K562 (cell line): ENCODE measurements around the gene URGCP. TPM values are rescaled to one million over a fixed set of nuclear protein-coding genes. Genes with fewer than 3 reads are reported as not detected.

Experiments
- ATAC-seq: fragments of 200-7000 bp; cut with Tn5 transposase; 3 replicates; pipeline ENCODE4 v1.9.1; 2020; ENCODE audit warnings: moderate library complexity
- BruUV-seq: library from RNA; stranded (reverse); fragments of 400-500 nt; replicated peaks from 2 replicates; lab custom pipeline; 2021; lab: Mats Ljungman, UMichigan
- CTCF ChIA-PET: fragments of 300-600 bp; formaldehyde crosslinking; extraction: SDS; loops from one replicate; lab custom pipeline; 2021; ENCODE audit warnings: low intra/inter-chr PET ratio; lab: Yijun Ruan, JAX
- POLR2A ChIA-PET: fragments of 300-600, 350-650 bp; sonication (Branson Sonifier 250); formaldehyde crosslinking; extraction: SDS; loops from one replicate; lab custom pipeline; 2021; ENCODE audit warnings: antibody characterized with exemption, inconsistent platforms; lab: Yijun Ruan, JAX
- DNase-seq, 4 experiments: peaks; one replicate each; pipeline versions ENCODE4 v3.0.0 to v3.0.0-alpha.2; 2011 to 2018; ENCODE audit warnings: low spot score in 3 of 4, mixed read lengths in 3 of 4; ENCODE audit errors: extremely low read depth in 1 of 4
- FAIRE-seq: peaks from 2 replicates; lab custom pipeline; 2011; peaks lifted over from hg19 to GRCh38; lab: Jason Lieb, UNC
- H2AFZ ChIP-seq: 2 replicates; pipeline ENCODE4 v1.6.0; 2011; ENCODE audit warnings: low read depth, low read length, control low read depth, inconsistent platforms
- H3K27ac ChIP-seq: fragments of 200-600 bp; 3 replicates; pipeline ENCODE4 v1.8.0; 2011; ENCODE audit warnings: low read depth, mild to moderate bottlenecking, control low read depth, inconsistent platforms, low read length, moderate library complexity, mixed read lengths; ENCODE audit errors: extremely low read depth
- H3K27me3 ChIP-seq, 2 experiments: fragments of 300-600 bp in 1 of 2; 2 replicates in 1 of 2; 3 replicates in 1 of 2; pipeline versions ENCODE4 v1.6.0 to v1.8.0; 2011; ENCODE audit warnings: inconsistent platforms in 2 of 2, low read length in 2 of 2, mild to moderate bottlenecking in 1 of 2, mixed read lengths in 1 of 2, moderate library complexity in 1 of 2; ENCODE audit not compliant: control insufficient read depth in 2 of 2, insufficient read depth in 2 of 2
- H3K36me3 ChIP-seq: fragments of 300-600 bp; 3 replicates; pipeline ENCODE4 v1.8.0; 2011; ENCODE audit warnings: mild to moderate bottlenecking, low read length, inconsistent platforms; ENCODE audit not compliant: control insufficient read depth, insufficient read depth
- H3K4me1 ChIP-seq, 2 experiments: fragments of 200-600 bp in 1 of 2; replicated peaks in 1 of 2; 2 replicates in 1 of 2; 3 replicates in 1 of 2; pipeline versions ENCODE4 v1.5.1 to v1.8.0; 2011; ENCODE audit warnings: inconsistent platforms in 2 of 2, low read length in 2 of 2, mild to moderate bottlenecking in 1 of 2, mixed read lengths in 1 of 2, moderate library complexity in 1 of 2; ENCODE audit not compliant: control insufficient read depth in 2 of 2, insufficient read depth in 2 of 2
- H3K4me2 ChIP-seq: 2 replicates; pipeline ENCODE4 v1.6.1; 2011; ENCODE audit warnings: low read length, control low read depth, inconsistent platforms, mixed read lengths; ENCODE audit not compliant: insufficient read depth
- H3K4me3 ChIP-seq: fragments of 200-600 bp; sonication (generic), shearing (Covaris generic); 2 replicates; pipeline ENCODE4 v1.5.1; 2016; ENCODE audit warnings: control low read depth, inconsistent platforms
- H3K79me2 ChIP-seq: fragments of 200-600 bp; 3 replicates; pipeline ENCODE4 v1.8.0; 2011; ENCODE audit warnings: low read length, inconsistent platforms; ENCODE audit not compliant: control insufficient read depth, insufficient read depth
- H3K9ac ChIP-seq, 2 experiments: 2 replicates each; pipeline versions ENCODE4 v1.6.0 to v1.6.1; 2011; ENCODE audit warnings: low read depth in 2 of 2, low read length in 2 of 2, control low read depth in 1 of 2, inconsistent platforms in 1 of 2, mild to moderate bottlenecking in 1 of 2, mixed read lengths in 1 of 2; ENCODE audit not compliant: insufficient read depth in 1 of 2
- H3K9me1 ChIP-seq: one replicate; pipeline ENCODE4 v1.6.0; 2011; ENCODE audit warnings: inconsistent platforms, mild to moderate bottlenecking, low read length, moderate library complexity; ENCODE audit not compliant: control insufficient read depth, insufficient read depth
- H3K9me3 ChIP-seq: replicated peaks from 2 replicates; pipeline ENCODE4 v1.5.1; 2011; ENCODE audit warnings: low read depth, low read length, inconsistent platforms; ENCODE audit not compliant: control insufficient read depth, insufficient read depth
- H4K20me1 ChIP-seq: replicated peaks from 2 replicates; pipeline ENCODE4 v1.6.1; 2011; ENCODE audit warnings: low read length, inconsistent platforms, mixed read lengths; ENCODE audit not compliant: control insufficient read depth, insufficient read depth
- ATF7 ChIP-seq: fragments of 450-650 bp; IDR thresholded peaks from 2 replicates; pipeline ENCODE4 v1.7.1; 2014; ENCODE audit warnings: mild to moderate bottlenecking, moderate library complexity
- CBFB ChIP-seq: sonication (generic); formaldehyde crosslinking; IDR thresholded peaks from 2 replicates; pipeline ENCODE4 v1.4.0; 2020; ENCODE audit warnings: mild to moderate bottlenecking, missing genetic modification reagents
- IFI16 ChIP-seq: fragments of 250-450 bp; sonication (Bioruptor Pico); IDR thresholded peaks from 2 replicates; pipeline ENCODE4 v2.1.2; 2022; ENCODE audit warnings: mild to moderate bottlenecking, inconsistent platforms
- IRF2 ChIP-seq: sonication (generic); formaldehyde crosslinking; IDR thresholded peaks from 2 replicates; pipeline ENCODE4 v1.8.1; 2022; ENCODE audit warnings: mild to moderate bottlenecking, missing genetic modification reagents
- NONO ChIP-seq, 2 experiments: fragments of 200-400 bp in 1 of 2; fragments of 450-650 bp in 1 of 2; formaldehyde crosslinking in 1 of 2; IDR thresholded peaks; 2 replicates each; pipeline ENCODE4 v1.6.1; 2017; ENCODE audit warnings: low read depth in 2 of 2, mild to moderate bottlenecking in 2 of 2, moderate library complexity in 2 of 2, low read length in 1 of 2
- SREBF2 ChIP-seq: sonication (generic); formaldehyde crosslinking; IDR thresholded peaks from 2 replicates; pipeline ENCODE4 v1.4.0; 2020; ENCODE audit warnings: mild to moderate bottlenecking, missing genetic modification reagents
- U2AF1 ChIP-seq: fragments of 200-400 bp; formaldehyde crosslinking; optimal IDR thresholded peaks from 2 replicates; pipeline ENCODE3; 2017; ENCODE audit warnings: mild to moderate bottlenecking, low read depth, low read length, moderate library complexity
- ZNF146 ChIP-seq: IDR thresholded peaks from one replicate; pipeline ENCODE4 v1.6.1; 2018; ENCODE audit warnings: missing compliant biosample characterization; ENCODE audit not compliant: unreplicated experiment
- ZNF253 ChIP-seq: fragments of 250-450 bp; sonication (Bioruptor Pico); conservative IDR thresholded peaks from 2 replicates; pipeline ENCODE4 v1.6.1; 2021; ENCODE audit warnings: mild to moderate bottlenecking
- ZNF507 ChIP-seq: conservative IDR thresholded peaks from 2 replicates; pipeline ENCODE4 v1.6.1; 2017; ENCODE audit warnings: missing genetic modification characterization, missing compliant biosample characterization
- ZNF695 ChIP-seq: fragments of 450-650 bp; formaldehyde crosslinking; IDR thresholded peaks from 2 replicates; pipeline ENCODE4 v1.4.0; 2020; ENCODE audit warnings: mild to moderate bottlenecking, moderate library complexity
- WGBS: fragments of 100-300 bp; shearing (Covaris generic); methylation state at CpG from one replicate; pipeline ENCODE4 v1.1.6; 2016; ENCODE audit warnings: low coverage, mixed read lengths; ENCODE audit not compliant: insufficient coverage; ENCODE audit errors: missing lambda C conversion rate; 5-methylcytosine and 5-hydroxymethylcytosine counted together
- in situ Hi-C: fragments of 300-500 bp; cut with MboI; formaldehyde crosslinking; loops from 4 replicates; pipeline ENCODE4 v1.15.0; 2018; ENCODE audit warnings: inconsistent platforms, mixed read lengths
- intact Hi-C: fragments of 100-400 bp; cut with micrococcal nuclease; formaldehyde crosslinking; loops from 2 replicates; pipeline ENCODE4 v1.14.2; 2022
- polyA plus RNA-seq, 8 experiments: library from polyadenylated mRNA; depleted of rRNA in 4 of 8; stranded (reverse) in 5 of 8; unstranded in 3 of 8; fragments of >200 nt; fragmentation: Nextera tagmentation in 2 of 8; fragmentation: Illumina TruSeq in 1 of 8; extraction: Ambion mirVana in 2 of 8; extraction: Trizol in 1 of 8; gene quantifications; 2 replicates each; pipeline versions ENCODE4 v1.2.1 to v1.2.3, GENCODE V29; 2011 to 2014; ENCODE audit warnings: inconsistent platforms in 1 of 8, missing spikeins in 1 of 8
- total RNA-seq, 7 experiments: library from RNA; depleted of rRNA in 6 of 7; stranded (reverse); fragments of >200 nt in 6 of 7; fragmentation: Illumina TruSeq in 2 of 7; extraction: Trizol in 2 of 7; gene quantifications; 2 replicates each; pipeline versions ENCODE4 v1.2.1 to v1.2.3, GENCODE V29; 2011 to 2021; ENCODE audit warnings: low replicate concordance in 1 of 7
- TF ChIP-seq, protein P1 (sequence below): sonication (generic); formaldehyde crosslinking; IDR thresholded peaks from 2 replicates; pipeline ENCODE4 v1.8.1; 2022; ENCODE audit warnings: missing genetic modification reagents
- TF ChIP-seq, protein P2 (sequence below): fragments of 450-650 bp; formaldehyde crosslinking; IDR thresholded peaks from 2 replicates; pipeline ENCODE4 v1.4.0; 2022; ENCODE audit warnings: missing genetic modification characterization
- TF ChIP-seq, protein P3 (sequence below): fragments of 450-650 bp; IDR thresholded peaks from 2 replicates; pipeline ENCODE4 v1.6.1; 2017; ENCODE audit warnings: mild to moderate bottlenecking, moderate library complexity
- TF ChIP-seq, protein P4 (sequence below): sonication (generic); formaldehyde crosslinking; IDR thresholded peaks from 2 replicates; pipeline ENCODE4 v1.8.1; 2022; ENCODE audit warnings: missing genetic modification reagents
- TF ChIP-seq, protein P5 (sequence below): fragments of 200-400 bp; formaldehyde crosslinking; IDR thresholded peaks from 2 replicates; pipeline ENCODE4 v1.6.1; 2017; ENCODE audit warnings: mild to moderate bottlenecking, low read depth, low read length, moderate library complexity

The URGCP gene
- total and polyA plus RNA-seq, 9 of the 15 experiments (the other 6 are each of a cell fraction or from before 2014, with no cell fraction given), result 1.7 to 25.8 (median 12.5) TPM

DNA sequence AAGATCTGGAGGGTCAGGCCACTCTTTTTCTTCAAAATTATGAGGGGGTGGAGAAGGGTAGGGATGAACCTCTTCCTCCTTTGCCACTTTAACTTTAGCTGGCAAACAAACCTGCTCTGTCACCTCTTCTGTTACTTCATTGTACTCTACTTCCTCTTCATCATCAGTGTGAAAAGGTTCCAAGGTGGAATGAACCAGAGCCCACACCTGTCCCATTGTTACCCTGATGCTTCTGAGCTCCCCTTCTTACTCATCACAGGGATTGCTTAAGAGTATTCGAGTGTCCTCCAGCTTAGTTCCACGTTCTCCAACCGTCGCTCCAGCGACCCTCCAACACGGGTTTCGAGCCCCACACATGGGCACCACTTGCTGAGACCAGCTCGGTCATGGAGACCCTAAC is 42.3 kb downstream of the URGCP start:
- H3K79me2 ChIP-seq, result peaks cover 13% of the 10 kb centered on the region
- BruUV-seq, result no TSS peak
- WGBS, result 82% methylated on average over 8 of the region's 8 CpGs
- no peaks in the 10 kb centered on the region for H3K27me3 ChIP-seq
- no peak overlapping the region for H3K4me2 ChIP-seq
- no peak for DNase-seq
- H3K36me3 ChIP-seq, result peaks cover 26% of the 10 kb centered on the region
- FAIRE-seq, result no peak
- ChIA-PET POLR2A (interaction anchor here (0.6 to 1.5 kb wide), 4 partner anchors 10 to 718 kb away, joined by 3 to 6 read pairs (median 4); no protein-coding TSS in a partner anchor), CTCF (no interaction called here)
- no peak overlapping the region for H3K4me3 ChIP-seq
- H3K9me3 ChIP-seq, result no peaks in the 10 kb centered on the region; the same call in 1 of the 2 replicates
- H2AFZ ChIP-seq, result no peak overlapping the region
- in situ Hi-C loops, result no loop called here
- intact Hi-C loops, result no loop called here
- H3K4me1 ChIP-seq, result peaks cover 0 to 7% of the 10 kb centered on the region in 2 experiments; a peak in 2 of 5 replicates
- H3K27ac ChIP-seq, result no peak overlapping the region
- ATAC-seq, result no peak
- H4K20me1 ChIP-seq, result no peaks in the 10 kb centered on the region
- H3K9ac ChIP-seq, result no peak overlapping the region
- no peaks in the 10 kb centered on the region for H3K9me1 ChIP-seq
- TF ChIP-seq, protein P1, sequence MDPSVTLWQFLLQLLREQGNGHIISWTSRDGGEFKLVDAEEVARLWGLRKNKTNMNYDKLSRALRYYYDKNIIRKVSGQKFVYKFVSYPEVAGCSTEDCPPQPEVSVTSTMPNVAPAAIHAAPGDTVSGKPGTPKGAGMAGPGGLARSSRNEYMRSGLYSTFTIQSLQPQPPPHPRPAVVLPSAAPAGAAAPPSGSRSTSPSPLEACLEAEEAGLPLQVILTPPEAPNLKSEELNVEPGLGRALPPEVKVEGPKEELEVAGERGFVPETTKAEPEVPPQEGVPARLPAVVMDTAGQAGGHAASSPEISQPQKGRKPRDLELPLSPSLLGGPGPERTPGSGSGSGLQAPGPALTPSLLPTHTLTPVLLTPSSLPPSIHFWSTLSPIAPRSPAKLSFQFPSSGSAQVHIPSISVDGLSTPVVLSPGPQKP (CRISPR knock-in tag), result no peak
- TF ChIP-seq, protein P2, sequence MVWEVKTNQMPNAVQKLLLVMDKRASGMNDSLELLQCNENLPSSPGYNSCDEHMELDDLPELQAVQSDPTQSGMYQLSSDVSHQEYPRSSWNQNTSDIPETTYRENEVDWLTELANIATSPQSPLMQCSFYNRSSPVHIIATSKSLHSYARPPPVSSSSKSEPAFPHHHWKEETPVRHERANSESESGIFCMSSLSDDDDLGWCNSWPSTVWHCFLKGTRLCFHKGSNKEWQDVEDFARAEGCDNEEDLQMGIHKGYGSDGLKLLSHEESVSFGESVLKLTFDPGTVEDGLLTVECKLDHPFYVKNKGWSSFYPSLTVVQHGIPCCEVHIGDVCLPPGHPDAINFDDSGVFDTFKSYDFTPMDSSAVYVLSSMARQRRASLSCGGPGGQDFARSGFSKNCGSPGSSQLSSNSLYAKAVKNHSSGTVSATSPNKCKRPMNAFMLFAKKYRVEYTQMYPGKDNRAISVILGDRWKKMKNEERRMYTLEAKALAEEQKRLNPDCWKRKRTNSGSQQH (CRISPR knock-in tag), result no peak
- TF ChIP-seq, protein P3, sequence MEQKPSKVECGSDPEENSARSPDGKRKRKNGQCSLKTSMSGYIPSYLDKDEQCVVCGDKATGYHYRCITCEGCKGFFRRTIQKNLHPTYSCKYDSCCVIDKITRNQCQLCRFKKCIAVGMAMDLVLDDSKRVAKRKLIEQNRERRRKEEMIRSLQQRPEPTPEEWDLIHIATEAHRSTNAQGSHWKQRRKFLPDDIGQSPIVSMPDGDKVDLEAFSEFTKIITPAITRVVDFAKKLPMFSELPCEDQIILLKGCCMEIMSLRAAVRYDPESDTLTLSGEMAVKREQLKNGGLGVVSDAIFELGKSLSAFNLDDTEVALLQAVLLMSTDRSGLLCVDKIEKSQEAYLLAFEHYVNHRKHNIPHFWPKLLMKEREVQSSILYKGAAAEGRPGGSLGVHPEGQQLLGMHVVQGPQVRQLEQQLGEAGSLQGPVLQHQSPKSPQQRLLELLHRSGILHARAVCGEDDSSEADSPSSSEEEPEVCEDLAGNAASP, result no peak
- TF ChIP-seq, protein P4, sequence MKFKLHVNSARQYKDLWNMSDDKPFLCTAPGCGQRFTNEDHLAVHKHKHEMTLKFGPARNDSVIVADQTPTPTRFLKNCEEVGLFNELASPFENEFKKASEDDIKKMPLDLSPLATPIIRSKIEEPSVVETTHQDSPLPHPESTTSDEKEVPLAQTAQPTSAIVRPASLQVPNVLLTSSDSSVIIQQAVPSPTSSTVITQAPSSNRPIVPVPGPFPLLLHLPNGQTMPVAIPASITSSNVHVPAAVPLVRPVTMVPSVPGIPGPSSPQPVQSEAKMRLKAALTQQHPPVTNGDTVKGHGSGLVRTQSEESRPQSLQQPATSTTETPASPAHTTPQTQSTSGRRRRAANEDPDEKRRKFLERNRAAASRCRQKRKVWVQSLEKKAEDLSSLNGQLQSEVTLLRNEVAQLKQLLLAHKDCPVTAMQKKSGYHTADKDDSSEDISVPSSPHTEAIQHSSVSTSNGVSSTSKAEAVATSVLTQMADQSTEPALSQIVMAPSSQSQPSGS (CRISPR knock-in tag), result no peak
- TF ChIP-seq ATF7, result no peak
- TF ChIP-seq IFI16 (CRISPR knock-in tag), result no peak
- TF ChIP-seq ZNF146, result no peak
- TF ChIP-seq IRF2 (CRISPR knock-in tag), result no peak
- no peak for TF ChIP-seq ZNF507 (tag)
- no peak for TF ChIP-seq ZNF253 (CRISPR knock-in tag)
- no peak for TF ChIP-seq ZNF695
- TF ChIP-seq CBFB (CRISPR knock-in tag), result no peak
- TF ChIP-seq U2AF1, result no peak
- no peak for TF ChIP-seq NONO (IDR thresholded peaks at IDR 0.05; ENCODE audit: low read depth in 2 of 2, low read length in 1 of 2)
- no peak for TF ChIP-seq SREBF2
- TF ChIP-seq, protein P5, sequence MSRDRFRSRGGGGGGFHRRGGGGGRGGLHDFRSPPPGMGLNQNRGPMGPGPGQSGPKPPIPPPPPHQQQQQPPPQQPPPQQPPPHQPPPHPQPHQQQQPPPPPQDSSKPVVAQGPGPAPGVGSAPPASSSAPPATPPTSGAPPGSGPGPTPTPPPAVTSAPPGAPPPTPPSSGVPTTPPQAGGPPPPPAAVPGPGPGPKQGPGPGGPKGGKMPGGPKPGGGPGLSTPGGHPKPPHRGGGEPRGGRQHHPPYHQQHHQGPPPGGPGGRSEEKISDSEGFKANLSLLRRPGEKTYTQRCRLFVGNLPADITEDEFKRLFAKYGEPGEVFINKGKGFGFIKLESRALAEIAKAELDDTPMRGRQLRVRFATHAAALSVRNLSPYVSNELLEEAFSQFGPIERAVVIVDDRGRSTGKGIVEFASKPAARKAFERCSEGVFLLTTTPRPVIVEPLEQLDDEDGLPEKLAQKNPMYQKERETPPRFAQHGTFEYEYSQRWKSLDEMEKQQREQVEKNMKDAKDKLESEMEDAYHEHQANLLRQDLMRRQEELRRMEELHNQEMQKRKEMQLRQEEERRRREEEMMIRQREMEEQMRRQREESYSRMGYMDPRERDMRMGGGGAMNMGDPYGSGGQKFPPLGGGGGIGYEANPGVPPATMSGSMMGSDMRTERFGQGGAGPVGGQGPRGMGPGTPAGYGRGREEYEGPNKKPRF, result no peak
